ENCODE results near the gene G6PC3. TPM values are rescaled to one million over a fixed set of nuclear protein-coding genes. Genes with fewer than 3 reads are reported as not detected.

G6PC3 gene
- polyA plus RNA-seq, 2 of the 4 experiments (the other 2 are of a cell fraction) = 104 to 130 TPM

DNA sequence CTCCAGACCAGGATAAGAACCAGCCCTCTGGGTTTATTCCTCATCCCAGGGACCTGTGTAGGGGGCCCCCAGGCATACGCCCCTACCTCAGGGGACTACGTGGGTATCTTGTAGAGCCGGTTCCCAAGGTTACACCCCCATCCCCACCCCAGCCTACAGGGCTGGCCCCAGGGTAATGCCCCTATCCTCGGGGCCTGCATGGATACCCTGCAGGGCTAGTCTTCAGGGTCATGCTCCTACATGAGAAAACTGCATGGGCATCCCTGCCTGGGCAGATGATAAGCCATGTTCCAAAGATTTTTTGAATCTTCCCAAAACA lies 38.7 kb downstream of the G6PC3 start (continued):
- no peak for TF ChIP-seq ZSCAN20 (CRISPR knock-in tag; IDR thresholded peaks at IDR 0.05)
- TF ChIP-seq ZC3H11A (IDR thresholded peaks at IDR 0.05) = no peak
- TF ChIP-seq FOXS1 (CRISPR knock-in tag; IDR thresholded peaks at IDR 0.05) = no peak

DNA sequence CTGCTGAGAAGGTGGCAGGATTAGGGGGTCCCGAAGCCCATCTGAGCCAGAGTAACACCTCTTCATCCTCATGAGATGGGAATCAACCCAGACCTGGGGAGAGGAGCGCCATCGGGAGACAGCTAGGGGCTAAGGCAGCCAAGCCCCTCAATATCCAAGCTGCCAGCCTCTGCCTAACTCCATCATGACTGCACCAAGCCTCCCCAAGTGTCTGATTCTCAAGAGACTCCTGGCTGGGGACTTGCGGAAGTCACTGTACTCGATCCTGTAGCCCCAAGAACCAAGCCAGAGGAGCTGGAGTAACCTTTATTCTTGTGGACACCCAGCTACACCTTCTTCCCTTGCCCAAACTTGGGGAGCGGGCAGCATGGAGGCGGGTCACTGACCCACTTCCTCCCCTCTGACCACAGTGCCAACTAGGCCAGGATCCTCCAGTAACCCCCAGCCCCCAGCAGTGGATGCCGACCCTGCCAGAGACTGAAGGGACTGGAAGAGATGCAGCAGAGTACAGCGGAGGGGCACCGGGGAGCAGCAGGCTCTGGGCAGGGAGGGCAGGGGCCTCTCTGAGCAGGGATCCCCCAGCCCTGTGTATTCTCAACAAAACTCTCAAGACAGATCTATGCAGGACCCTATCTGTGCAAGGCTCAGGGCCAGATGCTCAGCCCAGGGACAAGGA lies 39.6 kb downstream of the G6PC3 start:
- H3K27ac ChIP-seq = peak overlapping the region; percentile 65 to 86; a peak in 5 of 6 replicates
- H3K4me3 ChIP-seq = 0 out of 3 replicates have a peak overlapping the region, but pooled peaks have one; percentile 1
- CTCF ChIA-PET = interaction anchor here (0.8 to 39.6 kb wide), 4 partner anchors 2 to 58 kb away, joined by 4 to 1202 read pairs (median 604); partner anchors contain the start of gene HDAC5
- POLR2A ChIA-PET = interaction anchor here (1.7 to 6.8 kb wide), 4 partner anchors 12 to 40 kb away, joined by 10 to 50 read pairs (median 13); partner anchors contain the start of genes G6PC3 and HDAC5
- H3K4me2 ChIP-seq = peak overlapping the region; percentile 71
- no peak for TF ChIP-seq PHF8 (IDR thresholded peaks at IDR 0.05; ENCODE audit: borderline replicate concordance, low read depth)
- TF ChIP-seq KDM5A (IDR thresholded peaks at IDR 0.05) = no peak
- TF ChIP-seq MYC (IDR thresholded peaks at IDR 0.05; ENCODE audit: borderline replicate concordance, low read length) = no peak
- TF ChIP-seq JUN (IDR thresholded peaks at IDR 0.05) = no peak
- no peak for TF ChIP-seq KDM1A (IDR thresholded peaks at IDR 0.05; ENCODE audit: low read depth)
- no peak for TF ChIP-seq CBX8 (IDR thresholded peaks at IDR 0.05)
- TF ChIP-seq, protein P1, sequence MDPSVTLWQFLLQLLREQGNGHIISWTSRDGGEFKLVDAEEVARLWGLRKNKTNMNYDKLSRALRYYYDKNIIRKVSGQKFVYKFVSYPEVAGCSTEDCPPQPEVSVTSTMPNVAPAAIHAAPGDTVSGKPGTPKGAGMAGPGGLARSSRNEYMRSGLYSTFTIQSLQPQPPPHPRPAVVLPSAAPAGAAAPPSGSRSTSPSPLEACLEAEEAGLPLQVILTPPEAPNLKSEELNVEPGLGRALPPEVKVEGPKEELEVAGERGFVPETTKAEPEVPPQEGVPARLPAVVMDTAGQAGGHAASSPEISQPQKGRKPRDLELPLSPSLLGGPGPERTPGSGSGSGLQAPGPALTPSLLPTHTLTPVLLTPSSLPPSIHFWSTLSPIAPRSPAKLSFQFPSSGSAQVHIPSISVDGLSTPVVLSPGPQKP (IDR thresholded peaks at IDR 0.05; ENCODE audit: low read depth, low read length) = no peak
- no peak for TF ChIP-seq POLR2A (IDR thresholded peaks at IDR 0.05; ENCODE audit: low read length)
- no peak for TF ChIP-seq NFE2L2 (conservative IDR thresholded peaks at IDR 0.05; ENCODE audit: low read length)
- TF ChIP-seq TP53 (CRISPR knock-in tag; IDR thresholded peaks at IDR 0.05) = no peak
- no peak for TF ChIP-seq ZFP36 (IDR thresholded peaks at IDR 0.05; ENCODE audit: borderline replicate concordance, partially characterized antibody)
- no peak for TF ChIP-seq RCOR1 (IDR thresholded peaks at IDR 0.05; ENCODE audit: low read depth, low read length)
- TF ChIP-seq NPAS2 (CRISPR knock-in tag; IDR thresholded peaks at IDR 0.05; ENCODE audit: borderline replicate concordance) = no peak
- TF ChIP-seq, protein P2, sequence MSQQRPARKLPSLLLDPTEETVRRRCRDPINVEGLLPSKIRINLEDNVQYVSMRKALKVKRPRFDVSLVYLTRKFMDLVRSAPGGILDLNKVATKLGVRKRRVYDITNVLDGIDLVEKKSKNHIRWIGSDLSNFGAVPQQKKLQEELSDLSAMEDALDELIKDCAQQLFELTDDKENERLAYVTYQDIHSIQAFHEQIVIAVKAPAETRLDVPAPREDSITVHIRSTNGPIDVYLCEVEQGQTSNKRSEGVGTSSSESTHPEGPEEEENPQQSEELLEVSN (IDR thresholded peaks at IDR 0.05; ENCODE audit: borderline replicate concordance, low read depth) = no peak
- no peak for TF ChIP-seq EHMT2 (IDR thresholded peaks at IDR 0.05; ENCODE audit: low read depth)
- no peak for TF ChIP-seq CHD4 (IDR thresholded peaks at IDR 0.05; ENCODE audit: borderline replicate concordance)
- TF ChIP-seq, protein P3, sequence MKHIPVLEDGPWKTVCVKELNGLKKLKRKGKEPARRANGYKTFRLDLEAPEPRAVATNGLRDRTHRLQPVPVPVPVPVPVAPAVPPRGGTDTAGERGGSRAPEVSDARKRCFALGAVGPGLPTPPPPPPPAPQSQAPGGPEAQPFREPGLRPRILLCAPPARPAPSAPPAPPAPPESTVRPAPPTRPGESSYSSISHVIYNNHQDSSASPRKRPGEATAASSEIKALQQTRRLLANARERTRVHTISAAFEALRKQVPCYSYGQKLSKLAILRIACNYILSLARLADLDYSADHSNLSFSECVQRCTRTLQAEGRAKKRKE (CRISPR knock-in tag; IDR thresholded peaks at IDR 0.05; ENCODE audit: low read depth) = no peak
- no peaks in the 10 kb centered on the region for H3K9me3 ChIP-seq
- FAIRE-seq = no peak
- DNase-seq (ENCODE audit: low read depth in 1 of 2, low spot score in 1 of 2) = no peak
- H3K4me1 ChIP-seq = peaks cover 59% of the 10 kb centered on the region
- no peak for ATAC-seq
- 94% methylated on average over 9 of the region's 10 CpGs for WGBS (ENCODE audit: missing lambda C conversion rate)

DNA sequence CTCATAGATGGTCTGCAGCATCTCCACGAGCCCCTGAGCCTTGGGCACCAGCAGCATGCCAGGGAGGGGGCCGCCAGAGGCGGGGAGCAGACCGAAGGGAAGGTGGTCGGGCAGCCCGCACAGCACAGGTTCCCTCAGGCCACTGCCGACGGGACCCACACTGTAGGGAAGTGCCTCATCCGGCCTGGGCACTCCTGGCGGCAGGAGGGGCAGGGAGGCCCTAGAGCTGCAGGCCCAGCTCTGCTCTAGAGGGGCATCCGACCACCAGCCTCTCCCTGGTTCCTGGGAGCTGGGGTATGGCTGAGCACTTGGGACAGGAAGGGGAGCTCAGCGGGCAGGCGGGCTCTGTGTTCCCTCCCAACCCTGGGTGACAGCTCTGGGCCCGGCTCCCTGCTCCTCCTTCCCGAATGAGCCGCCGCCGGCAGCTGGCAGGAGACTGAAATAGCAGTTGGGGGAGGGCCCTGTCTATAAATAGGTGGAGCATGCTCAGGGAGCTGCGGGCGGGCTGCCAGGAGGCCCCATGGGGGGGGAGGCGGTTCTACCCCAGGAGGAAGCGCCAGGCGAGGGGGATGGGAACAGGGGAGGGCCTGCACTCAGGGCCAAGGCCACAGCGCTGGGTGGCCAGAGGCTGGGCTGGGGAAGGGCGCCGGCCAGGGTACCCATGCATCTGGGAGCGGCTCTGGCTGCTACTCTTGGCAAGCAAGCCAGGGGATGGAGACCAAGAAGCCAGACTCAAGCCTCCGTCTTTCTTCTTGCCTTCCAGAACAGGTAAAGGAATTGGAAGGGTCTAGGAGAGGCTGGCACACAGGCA lies 40.5 kb downstream of the G6PC3 start:
- 26% methylated on average over 24 of the region's 28 CpGs for WGBS (ENCODE audit: missing lambda C conversion rate)
- Histone ChIP-seq H3K4me1 (peaks cover 59% of the 10 kb centered on the region), H3K4me2 (peak overlapping the region; percentile 71), H3K9me3 (no peaks in the 10 kb centered on the region), H3K27ac (peak overlapping the region; percentile 65 to 86), H3K4me3 (0 out of 3 replicates have a peak overlapping the region, but pooled peaks have one; percentile 1)
- DNase-seq (ENCODE audit: low read depth in 1 of 2, low spot score in 1 of 2) (peak; percentile 86), FAIRE-seq (no peak), ATAC-seq (peak; percentile 60 to 75)
- POLR2A ChIA-PET = interaction anchor here (0.6 to 6.8 kb wide), 9 partner anchors 11 to 107 kb away, joined by 3 to 50 read pairs (median 4); partner anchors contain the start of genes G6PC3, HDAC5 and LSM12
- CTCF ChIA-PET = interaction anchor here (0.6 to 39.6 kb wide), 9 partner anchors 3 to 167 kb away, joined by 3 to 1202 read pairs (median 5); partner anchors contain the start of gene HDAC5
- TF ChIP-seq RNF2 (IDR thresholded peaks at IDR 0.05; ENCODE audit: borderline replicate concordance, low read depth) = no peak
- TF ChIP-seq CHD2 (IDR thresholded peaks at IDR 0.05; ENCODE audit: low read length, partially characterized antibody) = no peak
- TF ChIP-seq, protein P4, sequence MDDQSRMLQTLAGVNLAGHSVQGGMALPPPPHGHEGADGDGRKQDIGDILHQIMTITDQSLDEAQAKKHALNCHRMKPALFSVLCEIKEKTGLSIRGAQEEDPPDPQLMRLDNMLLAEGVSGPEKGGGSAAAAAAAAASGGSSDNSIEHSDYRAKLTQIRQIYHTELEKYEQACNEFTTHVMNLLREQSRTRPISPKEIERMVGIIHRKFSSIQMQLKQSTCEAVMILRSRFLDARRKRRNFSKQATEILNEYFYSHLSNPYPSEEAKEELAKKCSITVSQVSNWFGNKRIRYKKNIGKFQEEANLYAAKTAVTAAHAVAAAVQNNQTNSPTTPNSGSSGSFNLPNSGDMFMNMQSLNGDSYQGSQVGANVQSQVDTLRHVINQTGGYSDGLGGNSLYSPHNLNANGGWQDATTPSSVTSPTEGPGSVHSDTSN (IDR thresholded peaks at IDR 0.05) = 0 out of 2 replicates have a peak, but pooled peaks have one; percentile 30
- TF ChIP-seq HOXA7 (CRISPR knock-in tag; IDR thresholded peaks at IDR 0.05) = no peak
- no peak for TF ChIP-seq CBX8 (IDR thresholded peaks at IDR 0.05)
- TF ChIP-seq HOXB13 (CRISPR knock-in tag; IDR thresholded peaks at IDR 0.05; ENCODE audit: low read depth) = no peak
- TF ChIP-seq FOXS1 (CRISPR knock-in tag; IDR thresholded peaks at IDR 0.05) = no peak
- TF ChIP-seq, protein P5, sequence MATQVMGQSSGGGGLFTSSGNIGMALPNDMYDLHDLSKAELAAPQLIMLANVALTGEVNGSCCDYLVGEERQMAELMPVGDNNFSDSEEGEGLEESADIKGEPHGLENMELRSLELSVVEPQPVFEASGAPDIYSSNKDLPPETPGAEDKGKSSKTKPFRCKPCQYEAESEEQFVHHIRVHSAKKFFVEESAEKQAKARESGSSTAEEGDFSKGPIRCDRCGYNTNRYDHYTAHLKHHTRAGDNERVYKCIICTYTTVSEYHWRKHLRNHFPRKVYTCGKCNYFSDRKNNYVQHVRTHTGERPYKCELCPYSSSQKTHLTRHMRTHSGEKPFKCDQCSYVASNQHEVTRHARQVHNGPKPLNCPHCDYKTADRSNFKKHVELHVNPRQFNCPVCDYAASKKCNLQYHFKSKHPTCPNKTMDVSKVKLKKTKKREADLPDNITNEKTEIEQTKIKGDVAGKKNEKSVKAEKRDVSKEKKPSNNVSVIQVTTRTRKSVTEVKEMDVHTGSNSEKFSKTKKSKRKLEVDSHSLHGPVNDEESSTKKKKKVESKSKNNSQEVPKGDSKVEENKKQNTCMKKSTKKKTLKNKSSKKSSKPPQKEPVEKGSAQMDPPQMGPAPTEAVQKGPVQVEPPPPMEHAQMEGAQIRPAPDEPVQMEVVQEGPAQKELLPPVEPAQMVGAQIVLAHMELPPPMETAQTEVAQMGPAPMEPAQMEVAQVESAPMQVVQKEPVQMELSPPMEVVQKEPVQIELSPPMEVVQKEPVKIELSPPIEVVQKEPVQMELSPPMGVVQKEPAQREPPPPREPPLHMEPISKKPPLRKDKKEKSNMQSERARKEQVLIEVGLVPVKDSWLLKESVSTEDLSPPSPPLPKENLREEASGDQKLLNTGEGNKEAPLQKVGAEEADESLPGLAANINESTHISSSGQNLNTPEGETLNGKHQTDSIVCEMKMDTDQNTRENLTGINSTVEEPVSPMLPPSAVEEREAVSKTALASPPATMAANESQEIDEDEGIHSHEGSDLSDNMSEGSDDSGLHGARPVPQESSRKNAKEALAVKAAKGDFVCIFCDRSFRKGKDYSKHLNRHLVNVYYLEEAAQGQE (IDR thresholded peaks at IDR 0.05) = no peak
- no peak for TF ChIP-seq MYC (IDR thresholded peaks at IDR 0.05; ENCODE audit: borderline replicate concordance, low read length)

All from A549 (cell line).